NT2/D1 (cell line): ENCODE data around the gene ESRRG.

Source experiments
- DNase-seq: peaks from one replicate; pipeline ENCODE4 v3.0.0-alpha.2; 2011; ENCODE audit warnings: low read depth, low spot score
- H3K27me3 ChIP-seq: 2 replicates; pipeline ENCODE4 v1.6.0; 2011; ENCODE audit warnings: mild to moderate bottlenecking; ENCODE audit not compliant: insufficient read length, insufficient read depth
- H3K36me3 ChIP-seq: 2 replicates; pipeline ENCODE4 v1.6.1; 2011; ENCODE audit warnings: mild to moderate bottlenecking, low read length, mixed read lengths; ENCODE audit not compliant: insufficient read depth, insufficient read length
- H3K4me1 ChIP-seq: 2 replicates; pipeline ENCODE4 v1.5.1; 2011; ENCODE audit not compliant: insufficient read depth, insufficient read length
- H3K4me3 ChIP-seq: 2 replicates; pipeline ENCODE4 v1.5.1; 2011; ENCODE audit warnings: low read depth; ENCODE audit not compliant: insufficient read length
- H3K9ac ChIP-seq: 2 replicates; pipeline ENCODE4 v1.6.0; 2011; ENCODE audit warnings: low read depth; ENCODE audit not compliant: insufficient read length
- H3K9me3 ChIP-seq: 2 replicates; pipeline ENCODE4 v1.5.1; 2011; ENCODE audit warnings: mild to moderate bottlenecking, low read length; ENCODE audit not compliant: insufficient read depth
- SUZ12 ChIP-seq: IDR thresholded peaks from 2 replicates; pipeline ENCODE4 v1.6.1; 2011; ENCODE audit not compliant: insufficient read length, insufficient read depth; ENCODE audit errors: extremely low read depth
- YY1 ChIP-seq: IDR thresholded peaks from 2 replicates; pipeline ENCODE4 v1.6.1; 2011; ENCODE audit not compliant: insufficient read length, insufficient read depth
- ZNF274 ChIP-seq: IDR thresholded peaks from 2 replicates; pipeline ENCODE4 v1.6.1; 2011; ENCODE audit warnings: mild to moderate bottlenecking, low read depth, low read length

The ESRRG gene

GRCh38 chr1:216614011-216614934, 109.0 kb downstream of the ESRRG start:
- H3K4me3 ChIP-seq = no peak overlapping the region
- DNase-seq = no peak
- H3K4me1 ChIP-seq = no peaks in the 10 kb centered on the region
- no peaks in the 10 kb centered on the region for H3K27me3 ChIP-seq
- no peaks in the 10 kb centered on the region for H3K36me3 ChIP-seq
- H3K9ac ChIP-seq = no peak overlapping the region
- no peaks in the 10 kb centered on the region for H3K9me3 ChIP-seq
- TF ChIP-seq ZNF274 (no peak), YY1 (no peak), SUZ12 (no peak)

- no peaks in the 10 kb centered on the region for H3K27me3 ChIP-seq
- H3K4me3 ChIP-seq = no peak overlapping the region
- H3K4me1 ChIP-seq = no peaks in the 10 kb centered on the region
- TF ChIP-seq ZNF274 = no peak
- TF ChIP-seq SUZ12 = no peak
- no peak for TF ChIP-seq YY1
- no peak overlapping the region for H3K9ac ChIP-seq
- H3K9me3 ChIP-seq = no peaks in the 10 kb centered on the region
- H3K36me3 ChIP-seq = no peaks in the 10 kb centered on the region
- no peak for DNase-seq
These were observed 110.9 kb downstream of the ESRRG start for GRCh38 chr1:216612291-216612690.

- no peak for DNase-seq
- Histone ChIP-seq H3K36me3 (no peaks in the 10 kb centered on the region), H3K27me3 (no peaks in the 10 kb centered on the region), H3K4me3 (no peak overlapping the region), H3K9ac (no peak overlapping the region), H3K9me3 (no peaks in the 10 kb centered on the region), H3K4me1 (no peaks in the 10 kb centered on the region)
- TF ChIP-seq YY1 = no peak
These were observed 116.0 kb downstream of the ESRRG start for GRCh38 chr1:216607067-216607697.

- no peak for DNase-seq
These were observed 117.1 kb downstream of the ESRRG start for GRCh38 chr1:216606047-216606637.

GRCh38 chr1:216604771-216605170, 118.5 kb downstream of the ESRRG start:
- no peak overlapping the region for H3K9ac ChIP-seq
- DNase-seq = no peak
- TF ChIP-seq ZNF274 = no peak
- TF ChIP-seq YY1 = no peak
- no peak for TF ChIP-seq SUZ12
- H3K27me3 ChIP-seq = peaks cover 4% of the 10 kb centered on the region
- no peak overlapping the region for H3K4me3 ChIP-seq
- H3K4me1 ChIP-seq = no peaks in the 10 kb centered on the region
- H3K36me3 ChIP-seq = no peaks in the 10 kb centered on the region
- H3K9me3 ChIP-seq = no peaks in the 10 kb centered on the region

More at GRCh38 chr1:216606047-216606637, 117.1 kb downstream of the ESRRG start:
- no peaks in the 10 kb centered on the region for H3K4me1 ChIP-seq
- H3K9ac ChIP-seq = no peak overlapping the region
- H3K9me3 ChIP-seq = no peaks in the 10 kb centered on the region
- no peak for TF ChIP-seq ZNF274
- TF ChIP-seq SUZ12 = no peak
- TF ChIP-seq YY1 = no peak
- no peaks in the 10 kb centered on the region for H3K36me3 ChIP-seq
- H3K27me3 ChIP-seq = peaks cover 4% of the 10 kb centered on the region
- no peak overlapping the region for H3K4me3 ChIP-seq

- Histone ChIP-seq H3K9me3 (no peaks in the 10 kb centered on the region), H3K4me3 (peak overlapping the region; percentile 65), H3K4me1 (no peaks in the 10 kb centered on the region), H3K9ac (peak overlapping the region; percentile 86), H3K36me3 (no peaks in the 10 kb centered on the region), H3K27me3 (peaks cover 4% of the 10 kb centered on the region)
- peak; percentile 79 for DNase-seq
- no peak for TF ChIP-seq SUZ12
- no peak for TF ChIP-seq YY1
- no peak for TF ChIP-seq ZNF274
These were observed 122.3 kb downstream of the ESRRG start for GRCh38 chr1:216600730-216601609.
